LNCAP (cell line): ENCODE results near the gene VEGFC.

Source experiments
- TF ChIP-seq, protein P1 (sequence below): fragments of 450-650 bp; IDR thresholded peaks from 2 replicates; pipeline ENCODE4 v1.5.1; 2017; ENCODE audit warnings: mild to moderate bottlenecking

VEGFC gene

DNA sequence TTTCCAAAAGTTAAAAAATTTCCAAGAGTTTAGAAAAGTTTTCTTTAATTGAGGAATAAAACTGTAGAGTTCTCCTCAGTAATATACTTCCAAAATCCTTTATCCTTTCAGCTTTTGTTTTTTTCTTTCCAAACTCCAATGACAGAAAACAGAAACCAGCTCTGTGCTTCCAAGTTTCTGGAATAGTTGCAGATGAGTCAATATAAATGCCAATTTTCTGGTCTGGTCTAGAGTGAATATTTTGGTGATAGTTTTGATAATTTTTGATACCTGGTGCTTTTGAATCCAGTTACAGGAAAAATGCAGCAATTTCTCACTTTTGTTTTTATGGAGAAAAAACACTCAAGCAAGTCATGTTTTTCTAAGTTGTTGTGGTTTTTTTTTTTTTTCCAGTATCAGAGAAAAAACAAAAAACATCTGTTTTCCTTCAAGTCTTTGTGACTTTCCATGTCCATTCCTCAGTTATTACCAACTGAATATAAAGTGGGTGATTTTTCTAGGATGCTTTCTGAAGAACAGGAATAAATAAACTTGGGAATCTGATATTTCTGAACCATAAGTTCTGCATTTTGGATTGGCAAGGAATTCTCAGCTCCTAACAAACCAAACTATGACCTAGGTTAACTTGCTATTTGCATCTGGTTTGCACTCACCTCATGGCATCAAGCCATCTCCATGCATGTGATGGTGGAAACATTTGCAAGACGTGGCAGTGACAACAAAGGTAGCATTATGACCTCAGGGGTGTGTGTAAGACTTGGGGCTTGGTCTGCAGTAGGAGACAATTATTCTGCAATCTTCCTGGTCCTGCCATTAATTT lies 139.1 kb downstream of the VEGFC start:
- TF ChIP-seq, protein P1, sequence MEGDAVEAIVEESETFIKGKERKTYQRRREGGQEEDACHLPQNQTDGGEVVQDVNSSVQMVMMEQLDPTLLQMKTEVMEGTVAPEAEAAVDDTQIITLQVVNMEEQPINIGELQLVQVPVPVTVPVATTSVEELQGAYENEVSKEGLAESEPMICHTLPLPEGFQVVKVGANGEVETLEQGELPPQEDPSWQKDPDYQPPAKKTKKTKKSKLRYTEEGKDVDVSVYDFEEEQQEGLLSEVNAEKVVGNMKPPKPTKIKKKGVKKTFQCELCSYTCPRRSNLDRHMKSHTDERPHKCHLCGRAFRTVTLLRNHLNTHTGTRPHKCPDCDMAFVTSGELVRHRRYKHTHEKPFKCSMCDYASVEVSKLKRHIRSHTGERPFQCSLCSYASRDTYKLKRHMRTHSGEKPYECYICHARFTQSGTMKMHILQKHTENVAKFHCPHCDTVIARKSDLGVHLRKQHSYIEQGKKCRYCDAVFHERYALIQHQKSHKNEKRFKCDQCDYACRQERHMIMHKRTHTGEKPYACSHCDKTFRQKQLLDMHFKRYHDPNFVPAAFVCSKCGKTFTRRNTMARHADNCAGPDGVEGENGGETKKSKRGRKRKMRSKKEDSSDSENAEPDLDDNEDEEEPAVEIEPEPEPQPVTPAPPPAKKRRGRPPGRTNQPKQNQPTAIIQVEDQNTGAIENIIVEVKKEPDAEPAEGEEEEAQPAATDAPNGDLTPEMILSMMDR, result no peak

DNA sequence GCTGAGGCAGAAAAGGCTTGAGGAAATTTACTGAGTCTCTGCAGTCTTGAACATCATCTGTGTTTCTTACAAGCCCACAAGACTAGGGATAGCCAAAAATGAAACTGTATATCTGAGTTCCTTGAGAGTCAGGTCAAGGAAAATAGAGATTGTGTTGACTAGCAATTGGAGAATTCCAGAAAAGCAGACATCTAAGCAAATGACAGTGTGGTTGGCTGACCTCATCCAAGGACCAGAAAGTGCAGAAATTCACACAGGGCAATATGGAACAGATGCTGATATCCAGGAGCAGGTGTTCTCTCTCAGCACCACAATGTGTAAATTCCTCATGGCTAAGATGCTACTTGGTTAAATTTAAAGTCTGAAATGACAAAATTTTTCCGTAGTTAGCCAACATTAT lies 146.4 kb downstream of the VEGFC start:
- TF ChIP-seq, protein P1, result no peak

DNA sequence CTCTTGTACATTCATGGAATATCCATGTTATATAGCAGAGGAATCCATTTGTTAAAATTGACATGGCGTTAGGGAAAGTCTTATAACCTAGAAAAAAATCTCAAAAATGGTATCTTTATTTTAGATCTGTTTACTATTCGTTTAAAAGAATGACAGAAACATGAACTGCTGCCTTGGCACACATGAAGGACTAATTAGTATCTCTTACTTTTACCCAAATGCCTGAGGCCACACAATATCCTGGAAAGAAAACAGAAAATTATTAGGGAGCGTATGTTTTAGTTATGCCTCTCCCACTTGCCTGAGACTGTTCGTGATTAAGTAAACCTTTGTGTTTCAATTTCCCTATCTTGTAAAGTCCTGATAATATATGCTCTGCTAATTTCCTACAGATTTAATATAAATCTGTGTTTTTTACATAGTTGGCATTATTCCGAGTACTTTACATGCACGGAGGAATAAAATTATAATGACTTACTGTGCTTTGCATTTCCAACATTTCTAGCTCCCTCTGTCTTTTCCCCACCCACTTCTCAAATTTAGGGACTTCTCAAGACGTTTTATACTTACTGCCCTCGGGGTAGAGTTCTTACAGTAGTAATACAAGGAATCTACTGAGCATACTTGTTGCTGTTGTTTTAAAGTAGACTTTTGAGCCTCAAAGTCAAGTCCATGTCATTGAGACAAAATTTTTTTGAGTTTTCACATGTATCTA lies 147.3 kb downstream of the VEGFC start:
- TF ChIP-seq, protein P1, result no peak

DNA sequence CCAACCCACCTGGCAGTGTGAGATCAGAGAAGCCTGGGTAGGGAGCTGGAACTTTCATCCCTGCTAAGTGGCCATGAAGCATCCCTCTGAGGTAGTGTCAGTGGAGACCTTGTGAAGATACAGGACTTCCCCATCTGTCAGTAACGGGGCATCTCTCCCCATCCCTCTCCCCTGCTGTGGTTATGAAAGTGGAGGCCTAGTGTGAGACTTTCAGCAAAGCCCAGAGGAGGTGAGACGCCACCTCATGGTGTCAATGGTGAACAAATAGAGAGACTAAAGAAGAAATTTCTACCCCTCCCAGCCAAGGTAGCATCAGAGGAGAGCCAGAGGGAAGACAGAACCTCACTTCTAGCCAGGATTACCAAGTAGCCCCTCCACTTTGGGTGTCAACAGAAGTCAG lies 150.2 kb downstream of the VEGFC start:
- TF ChIP-seq, protein P1, result no peak

DNA sequence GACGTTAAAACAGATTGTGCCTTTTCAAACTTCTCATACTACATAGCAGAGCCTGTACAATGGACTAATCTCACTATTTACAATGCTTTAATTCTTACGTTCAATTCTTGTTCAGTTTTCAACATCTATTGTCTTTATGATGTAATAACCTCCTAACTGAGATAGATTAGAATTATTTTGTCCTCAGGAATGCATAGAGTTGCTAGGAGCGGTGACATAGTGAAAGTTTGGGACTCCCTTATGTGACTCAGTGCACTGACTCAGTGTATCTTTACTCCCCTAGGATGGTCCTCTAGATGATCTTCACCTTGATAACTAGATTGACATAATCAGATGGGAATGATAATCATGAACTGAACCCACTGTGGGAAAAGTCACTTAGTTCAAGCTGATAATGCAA lies 151.5 kb downstream of the VEGFC start:
- TF ChIP-seq, protein P1, result no peak

DNA sequence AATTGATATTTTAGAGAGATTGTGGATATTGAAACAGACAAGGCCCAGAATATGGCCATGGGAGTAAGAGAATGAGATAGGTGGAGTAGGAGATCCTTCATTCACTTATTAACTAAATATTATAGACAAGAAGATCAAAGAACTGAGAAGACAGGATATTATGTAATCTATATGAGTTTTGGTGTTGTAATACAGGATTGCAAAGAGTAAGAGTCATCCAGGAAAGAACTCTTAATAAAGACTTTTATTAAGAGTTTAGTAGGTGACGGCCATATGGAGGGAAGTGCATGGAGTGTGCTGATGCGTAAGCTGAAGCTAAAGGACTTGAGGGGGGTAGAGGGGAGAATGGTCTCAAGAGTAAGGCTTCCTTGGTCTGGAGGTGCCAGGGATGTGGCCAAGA lies 153.7 kb downstream of the VEGFC start:
- TF ChIP-seq, protein P1, result no peak

DNA sequence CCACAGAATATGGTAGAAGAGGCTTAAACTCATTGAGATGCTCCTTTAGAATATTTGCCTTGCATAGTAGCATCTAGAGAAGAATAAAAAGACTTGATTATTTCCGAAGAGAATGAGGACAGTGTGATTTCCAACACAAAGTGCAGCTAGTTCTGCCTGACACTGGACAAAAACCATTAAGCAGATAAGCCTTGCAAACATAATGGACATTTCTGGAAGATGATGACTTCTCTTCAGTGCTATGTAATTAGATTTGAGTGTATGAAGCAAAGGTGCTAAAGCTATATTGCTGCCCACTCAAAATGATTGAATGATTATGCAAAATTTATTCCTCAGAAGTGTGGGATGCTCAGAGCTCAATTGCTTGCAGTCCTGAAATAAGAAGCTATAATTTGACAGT lies 156.4 kb downstream of the VEGFC start:
- TF ChIP-seq, protein P1, result no peak
